Measurements from ENCODE around the gene WDCP.
A peak's percentile ranks its signal among the peaks of the same experiment; 100 is the strongest.

The WDCP gene

GRCh38 chr2:24058564-24059271 lies 11.5 kb upstream of the WDCP start:
- Histone ChIP-seq H3K79me2 (ENCODE audit: low read length) (no peaks in the 10 kb centered on the region), H2AFZ (ENCODE audit: low read depth, low read length) (peak overlapping the region; percentile 72), H3K9ac (ENCODE audit: low read length) (no peak overlapping the region), H3K9me3 (ENCODE audit: insufficient read depth, low read length) (no peaks in the 10 kb centered on the region), H3K27me3 (ENCODE audit: low read depth, low read length) (no peaks in the 10 kb centered on the region), H4K20me1 (ENCODE audit: insufficient read depth, low read length) (no peaks in the 10 kb centered on the region), H3K27ac (ENCODE audit: low read length) (no peak overlapping the region), H3K4me1 (ENCODE audit: low read length) (peaks cover 10% of the 10 kb centered on the region), H3K36me3 (replicated peaks; ENCODE audit: low read depth, low read length) (no peaks in the 10 kb centered on the region), H3K4me3 (ENCODE audit: low read length) (no peak overlapping the region), H3K4me2 (ENCODE audit: low read length) (peak overlapping the region; percentile 18; the same call in 1 of the 2 replicates)
- TF ChIP-seq EZH2phosphoT487 (IDR thresholded peaks at IDR 0.05; ENCODE audit: low read depth) (no peak), CTCF (IDR thresholded peaks at IDR 0.05; ENCODE audit: low read depth, low read length) (no peak)

- Histone ChIP-seq H3K36me3 (replicated peaks; ENCODE audit: low read depth, low read length) (no peaks in the 10 kb centered on the region), H3K4me3 (ENCODE audit: low read length) (no peak overlapping the region), H3K9ac (ENCODE audit: low read length) (no peak overlapping the region), H3K4me2 (ENCODE audit: low read length) (no peak overlapping the region), H3K4me1 (ENCODE audit: low read length) (peaks cover 10% of the 10 kb centered on the region), H3K79me2 (ENCODE audit: low read length) (no peaks in the 10 kb centered on the region), H3K27ac (ENCODE audit: low read length) (no peak overlapping the region), H4K20me1 (ENCODE audit: insufficient read depth, low read length) (no peaks in the 10 kb centered on the region), H3K9me3 (ENCODE audit: insufficient read depth, low read length) (no peaks in the 10 kb centered on the region), H3K27me3 (ENCODE audit: low read depth, low read length) (0 out of 2 replicates have a peak, but pooled peaks cover under 1% of the 10 kb centered on the region), H2AFZ (ENCODE audit: low read depth, low read length) (no peak overlapping the region)
- TF ChIP-seq EZH2phosphoT487 (IDR thresholded peaks at IDR 0.05; ENCODE audit: low read depth) (no peak), CTCF (IDR thresholded peaks at IDR 0.05; ENCODE audit: low read depth, low read length) (no peak)
Observed at GRCh38 chr2:24055750-24056149, 8.6 kb upstream of the WDCP start.

GRCh38 chr2:24054366-24055010 lies 7.3 kb upstream of the WDCP start:
- H2AFZ ChIP-seq (ENCODE audit: low read depth, low read length): no peak overlapping the region
- no peak overlapping the region for H3K4me3 ChIP-seq (ENCODE audit: low read length)
- no peak overlapping the region for H3K27ac ChIP-seq (ENCODE audit: low read length)
- H3K79me2 ChIP-seq (ENCODE audit: low read length): no peaks in the 10 kb centered on the region
- no peak for TF ChIP-seq EZH2phosphoT487 (IDR thresholded peaks at IDR 0.05; ENCODE audit: low read depth)
- no peak for TF ChIP-seq CTCF (IDR thresholded peaks at IDR 0.05; ENCODE audit: low read depth, low read length)
- peaks cover 10% of the 10 kb centered on the region for H3K4me1 ChIP-seq (ENCODE audit: low read length)
- no peak overlapping the region for H3K9ac ChIP-seq (ENCODE audit: low read length)
- no peak overlapping the region for H3K4me2 ChIP-seq (ENCODE audit: low read length)
- 0 out of 2 replicates have a peak, but pooled peaks cover 6% of the 10 kb centered on the region for H3K27me3 ChIP-seq (ENCODE audit: low read depth, low read length)
- no peaks in the 10 kb centered on the region for H3K36me3 ChIP-seq (replicated peaks; ENCODE audit: low read depth, low read length)
- no peaks in the 10 kb centered on the region for H3K9me3 ChIP-seq (ENCODE audit: insufficient read depth, low read length)
- H4K20me1 ChIP-seq (ENCODE audit: insufficient read depth, low read length): no peaks in the 10 kb centered on the region

GRCh38 chr2:24052951-24053350 lies 5.8 kb upstream of the WDCP start:
- no peak overlapping the region for H3K27ac ChIP-seq (ENCODE audit: low read length)
- H4K20me1 ChIP-seq (ENCODE audit: insufficient read depth, low read length): no peaks in the 10 kb centered on the region
- H3K27me3 ChIP-seq (ENCODE audit: low read depth, low read length): 0 out of 2 replicates have a peak, but pooled peaks cover 6% of the 10 kb centered on the region
- H3K36me3 ChIP-seq (replicated peaks; ENCODE audit: low read depth, low read length): no peaks in the 10 kb centered on the region
- H3K9me3 ChIP-seq (ENCODE audit: insufficient read depth, low read length): no peaks in the 10 kb centered on the region
- no peak overlapping the region for H3K4me3 ChIP-seq (ENCODE audit: low read length)
- no peak overlapping the region for H2AFZ ChIP-seq (ENCODE audit: low read depth, low read length)
- H3K9ac ChIP-seq (ENCODE audit: low read length): no peak overlapping the region
- TF ChIP-seq EZH2phosphoT487 (IDR thresholded peaks at IDR 0.05; ENCODE audit: low read depth): no peak
- no peaks in the 10 kb centered on the region for H3K79me2 ChIP-seq (ENCODE audit: low read length)
- H3K4me2 ChIP-seq (ENCODE audit: low read length): no peak overlapping the region
- peaks cover 5% of the 10 kb centered on the region for H3K4me1 ChIP-seq (ENCODE audit: low read length)
